ENCODE results near the gene CRB1.

Gene CRB1

GRCh38 chr1:197413564-197413963, 145.5 kb downstream of the CRB1 start:
- FAIRE-seq: peak; percentile 100
- DNase-seq (ENCODE audit: insufficient read length, low spot score): peak; percentile 46
- TF ChIP-seq CTCF (IDR thresholded peaks at IDR 0.05; ENCODE audit: insufficient read depth, missing control alignments): no peak

GRCh38 chr1:197415221-197415620, 147.2 kb downstream of the CRB1 start:
- TF ChIP-seq CTCF (IDR thresholded peaks at IDR 0.05; ENCODE audit: insufficient read depth, missing control alignments): no peak
- FAIRE-seq (peak; percentile 98), DNase-seq (ENCODE audit: insufficient read length, low spot score) (no peak)

GRCh38 chr1:197418693-197419092, 150.6 kb downstream of the CRB1 start:
- FAIRE-seq (peak; percentile 67), DNase-seq (ENCODE audit: insufficient read length, low spot score) (no peak)
- no peak for TF ChIP-seq CTCF (IDR thresholded peaks at IDR 0.05; ENCODE audit: insufficient read depth, missing control alignments)

- TF ChIP-seq CTCF (IDR thresholded peaks at IDR 0.05; ENCODE audit: insufficient read depth, missing control alignments): no peak
- no peak for DNase-seq (ENCODE audit: insufficient read length, low spot score)
- FAIRE-seq: no peak
Measured at GRCh38 chr1:197422993-197423392, 154.9 kb downstream of the CRB1 start.

GRCh38 chr1:197424380-197424779, 156.3 kb downstream of the CRB1 start:
- TF ChIP-seq CTCF (IDR thresholded peaks at IDR 0.05; ENCODE audit: insufficient read depth, missing control alignments): no peak
- peak; percentile 6 for FAIRE-seq

GRCh38 chr1:197429372-197429771, 161.3 kb downstream of the CRB1 start:
- DNase-seq (ENCODE audit: insufficient read length, low spot score) (no peak), FAIRE-seq (no peak)
- TF ChIP-seq CTCF (IDR thresholded peaks at IDR 0.05; ENCODE audit: insufficient read depth, missing control alignments): no peak

More at GRCh38 chr1:197424380-197424779, 156.3 kb downstream of the CRB1 start:
- DNase-seq (ENCODE audit: insufficient read length, low spot score): no peak

- no peak for TF ChIP-seq CTCF (IDR thresholded peaks at IDR 0.05; ENCODE audit: insufficient read depth, missing control alignments)
- FAIRE-seq (no peak), DNase-seq (ENCODE audit: insufficient read length, low spot score) (no peak)
Measured at GRCh38 chr1:197435224-197435623, 167.2 kb downstream of the CRB1 start.

All from D721Med (cell line).